A172 (cell line): ENCODE results near the gene EAF1. TPM values are rescaled to one million over a fixed set of nuclear protein-coding genes. Genes with fewer than 3 reads are reported as not detected.
"Not testable (repeated sequence)": the region's sequence is repeated elsewhere in the genome, so short reads cannot be mapped to it uniquely, and the experiment has no call there.

Experiments
- DNase-seq: peaks from one replicate; pipeline ENCODE4 v3.0.0-alpha.2; 2015; ENCODE audit warnings: low spot score
- total RNA-seq: library from RNA; depleted of rRNA; stranded (reverse); fragments of >200 nt; shearing (Covaris generic); gene quantifications from 2 replicates; pipeline ENCODE4 v1.2.3, GENCODE V29; 2014; rRNA removed

The EAF1 gene
- total RNA-seq, 1 experiment from 2014 or later: 19.7 TPM

- DNase-seq: no peak
These were observed 52.2 kb downstream of the EAF1 start for GRCh38 chr3:15479400-15480224.

GRCh38 chr3:15484551-15484950 lies 57.2 kb downstream of the EAF1 start:
- not testable (repeated sequence) for DNase-seq

- no peak for DNase-seq
These were observed 58.6 kb downstream of the EAF1 start for GRCh38 chr3:15486020-15486419.

GRCh38 chr3:15486979-15487378 lies 59.6 kb downstream of the EAF1 start:
- DNase-seq: no peak

- no peak for DNase-seq
These were observed 60.6 kb downstream of the EAF1 start for GRCh38 chr3:15488002-15488401.

GRCh38 chr3:15490158-15490557 lies 62.8 kb downstream of the EAF1 start:
- DNase-seq: no peak

- DNase-seq: no peak
These were observed 63.7 kb downstream of the EAF1 start for GRCh38 chr3:15491143-15491542.

Other genes with a start within 250 kb of the EAF1 start
- gene CAPN7, start 221.4 kb upstream of the EAF1 start, total RNA-seq: 35.3 and 39.4 TPM in 2 replicates
- gene SH3BP5, start 95.0 kb upstream of the EAF1 start, total RNA-seq: 85.4 and 90.2 TPM in 2 replicates
- 40.8 and 48.8 TPM in 2 replicates for gene METTL6, start 54 bp upstream of the EAF1 start, total RNA-seq
- not detected in 2 replicates for gene COLQ, start 94.1 kb downstream of the EAF1 start, total RNA-seq
- gene HACL1, start 174.0 kb downstream of the EAF1 start, total RNA-seq: 35.8 and 49.2 TPM in 2 replicates
- 14.6 and 26.4 TPM in 2 replicates for gene BTD, start 174.1 kb downstream of the EAF1 start, total RNA-seq